Kidney epithelial cell (primary cell): ENCODE results near the gene SYNDIG1. TPM values are rescaled to one million over a fixed set of nuclear protein-coding genes. Genes with fewer than 3 reads are reported as not detected.

ENCODE experiments used
- DNase-seq: peaks from one replicate; pipeline ENCODE4 v3.0.0-alpha.2; 2010; ENCODE audit warnings: low read depth
- H3K27me3 ChIP-seq: 2 replicates; pipeline ENCODE4 v1.6.0; 2011; ENCODE audit warnings: low read length; ENCODE audit not compliant: control insufficient read depth, insufficient read depth
- H3K36me3 ChIP-seq: 2 replicates; pipeline ENCODE4 v1.5.1; 2011; ENCODE audit warnings: low read length; ENCODE audit not compliant: control insufficient read depth, insufficient read depth
- H3K4me3 ChIP-seq: 2 replicates; pipeline ENCODE4 v1.5.1; 2011; ENCODE audit warnings: low read depth, mild to moderate bottlenecking, control low read depth, low read length
- CTCF ChIP-seq: IDR thresholded peaks from 2 replicates; pipeline ENCODE4 v1.5.1; 2011; ENCODE audit warnings: mild to moderate bottlenecking, moderate library complexity, low read length, control low read depth, inconsistent platforms; ENCODE audit not compliant: insufficient read depth, poor library complexity, severe bottlenecking
- total RNA-seq: library from RNA; depleted of rRNA; stranded (reverse); fragments of >200 nt; gene quantifications from 2 replicates; pipeline ENCODE4 v1.2.3, GENCODE V29; 2015

Gene SYNDIG1
- total RNA-seq, 1 donor from 2014 or later: 0.67 TPM

- H3K27me3 ChIP-seq: peaks cover 2% of the 10 kb centered on the region
- no peak for TF ChIP-seq CTCF
- DNase-seq: no peak
- H3K36me3 ChIP-seq: no peaks in the 10 kb centered on the region
- no peak overlapping the region for H3K4me3 ChIP-seq
Observed at GRCh38 chr20:24614341-24614740, 144.9 kb downstream of the SYNDIG1 start.

GRCh38 chr20:24615353-24615752 is 145.9 kb downstream of the SYNDIG1 start:
- no peak for TF ChIP-seq CTCF
- no peak for DNase-seq
- H3K4me3 ChIP-seq: no peak overlapping the region
- H3K27me3 ChIP-seq: peaks cover 2% of the 10 kb centered on the region
- no peaks in the 10 kb centered on the region for H3K36me3 ChIP-seq

- H3K27me3 ChIP-seq: peaks cover 2% of the 10 kb centered on the region
Observed at GRCh38 chr20:24616258-24617079, 147.0 kb downstream of the SYNDIG1 start.

GRCh38 chr20:24617080-24617432 is 147.6 kb downstream of the SYNDIG1 start:
- no peak for DNase-seq
- Histone ChIP-seq H3K36me3 (no peaks in the 10 kb centered on the region), H3K4me3 (no peak overlapping the region), H3K27me3 (peaks cover 2% of the 10 kb centered on the region)
- TF ChIP-seq CTCF: no peak

More at GRCh38 chr20:24616258-24617079, 147.0 kb downstream of the SYNDIG1 start:
- H3K4me3 ChIP-seq: no peak overlapping the region
- no peaks in the 10 kb centered on the region for H3K36me3 ChIP-seq
- no peak for TF ChIP-seq CTCF
- no peak for DNase-seq

- TF ChIP-seq CTCF: no peak
- no peak for DNase-seq
- no peak overlapping the region for H3K4me3 ChIP-seq
- H3K36me3 ChIP-seq: no peaks in the 10 kb centered on the region
- H3K27me3 ChIP-seq: peaks cover 2% of the 10 kb centered on the region
Observed at GRCh38 chr20:24617757-24618450, 148.5 kb downstream of the SYNDIG1 start.
